Measurements from ENCODE around the gene PAN2.
A peak's percentile ranks its signal among the peaks of the same experiment; 100 is the strongest.
"Not testable (repeated sequence)": the region's sequence is repeated elsewhere in the genome, so short reads cannot be mapped to it uniquely, and the experiment has no call there.

Gene PAN2

DNA sequence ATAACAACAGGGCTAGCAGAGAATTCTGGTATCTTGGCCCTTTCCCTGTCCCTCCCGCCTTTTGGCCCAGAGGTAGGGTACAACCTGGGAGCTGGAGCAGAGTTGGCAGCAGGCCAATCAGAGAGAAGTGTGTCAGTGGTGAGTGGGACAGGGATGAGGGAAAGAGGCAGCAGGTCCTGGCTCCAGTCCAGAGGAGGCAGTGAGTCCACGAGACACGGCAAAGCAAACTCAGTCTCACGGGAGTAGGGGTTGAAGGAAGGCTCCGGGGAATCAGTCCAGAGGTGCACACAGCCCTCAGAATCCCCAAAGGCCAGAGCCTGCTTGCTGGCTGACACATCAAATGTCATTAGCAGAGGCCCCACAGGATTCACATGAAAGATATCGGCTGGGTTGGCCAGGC lies 7.3 kb downstream of the PAN2 start:
- DNase-seq (ENCODE audit: low spot score), result no peak
- no peak overlapping the region for H3K27ac ChIP-seq
- CTCF ChIA-PET, result no interaction called here
- TF ChIP-seq, protein P1, sequence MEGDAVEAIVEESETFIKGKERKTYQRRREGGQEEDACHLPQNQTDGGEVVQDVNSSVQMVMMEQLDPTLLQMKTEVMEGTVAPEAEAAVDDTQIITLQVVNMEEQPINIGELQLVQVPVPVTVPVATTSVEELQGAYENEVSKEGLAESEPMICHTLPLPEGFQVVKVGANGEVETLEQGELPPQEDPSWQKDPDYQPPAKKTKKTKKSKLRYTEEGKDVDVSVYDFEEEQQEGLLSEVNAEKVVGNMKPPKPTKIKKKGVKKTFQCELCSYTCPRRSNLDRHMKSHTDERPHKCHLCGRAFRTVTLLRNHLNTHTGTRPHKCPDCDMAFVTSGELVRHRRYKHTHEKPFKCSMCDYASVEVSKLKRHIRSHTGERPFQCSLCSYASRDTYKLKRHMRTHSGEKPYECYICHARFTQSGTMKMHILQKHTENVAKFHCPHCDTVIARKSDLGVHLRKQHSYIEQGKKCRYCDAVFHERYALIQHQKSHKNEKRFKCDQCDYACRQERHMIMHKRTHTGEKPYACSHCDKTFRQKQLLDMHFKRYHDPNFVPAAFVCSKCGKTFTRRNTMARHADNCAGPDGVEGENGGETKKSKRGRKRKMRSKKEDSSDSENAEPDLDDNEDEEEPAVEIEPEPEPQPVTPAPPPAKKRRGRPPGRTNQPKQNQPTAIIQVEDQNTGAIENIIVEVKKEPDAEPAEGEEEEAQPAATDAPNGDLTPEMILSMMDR (conservative IDR thresholded peaks at IDR 0.05; ENCODE audit: low read depth), result no peak
- POLR2A ChIA-PET (ENCODE audit: low non-redundant PET), result no interaction called here

DNA sequence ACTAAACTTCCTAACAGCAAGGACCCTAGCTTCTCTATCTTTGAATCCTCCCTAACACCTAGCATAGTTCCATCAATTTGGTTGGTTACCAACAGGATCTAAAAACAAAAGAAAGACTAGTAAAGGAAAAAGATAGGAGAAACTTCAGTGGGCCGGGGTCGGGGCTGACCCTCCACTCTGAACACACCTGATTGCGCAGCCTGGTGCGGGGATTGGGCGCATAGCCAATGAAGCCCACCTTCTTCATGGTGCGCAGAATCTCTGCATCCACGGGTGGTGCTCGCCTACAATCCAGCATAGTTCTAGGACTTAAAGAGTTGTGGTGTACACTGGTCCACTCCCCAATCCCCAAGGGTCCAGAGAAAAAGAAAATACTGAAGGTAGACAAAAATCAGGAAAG lies 7.7 kb downstream of the PAN2 start:
- no peak overlapping the region for H3K27ac ChIP-seq
- no peak for DNase-seq (ENCODE audit: low spot score)
- TF ChIP-seq, protein P1 (conservative IDR thresholded peaks at IDR 0.05; ENCODE audit: low read depth), result no peak
- ChIA-PET CTCF (no interaction called here), POLR2A (ENCODE audit: low non-redundant PET) (no interaction called here)

DNA sequence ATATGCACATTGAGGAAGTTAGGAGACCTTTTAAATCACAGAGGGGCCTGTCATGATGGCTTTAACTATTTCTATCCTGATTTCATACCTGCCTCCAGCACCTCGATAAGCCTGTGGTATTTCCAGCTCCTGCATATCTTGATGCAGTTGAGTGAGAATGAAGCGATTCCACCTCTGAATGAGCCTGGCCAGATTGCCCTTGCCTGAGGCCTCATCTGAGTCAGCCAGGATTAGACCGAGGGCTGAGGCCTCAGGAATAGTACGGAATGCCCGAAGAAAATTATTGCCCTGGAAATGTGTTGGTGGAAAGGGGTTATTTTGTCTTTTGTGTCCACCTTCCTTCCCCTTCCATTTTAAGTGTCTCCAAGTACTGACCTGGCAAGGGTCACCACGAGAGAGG lies 9.6 kb downstream of the PAN2 start:
- H3K27ac ChIP-seq, result no peak overlapping the region
- ChIA-PET POLR2A (ENCODE audit: low non-redundant PET) (no interaction called here), CTCF (interaction anchor here (0.7 kb wide), 1 partner anchor 64 kb away, joined by 3 read pairs; no protein-coding TSS in a partner anchor)
- no peak for DNase-seq (ENCODE audit: low spot score)
- TF ChIP-seq, protein P1 (conservative IDR thresholded peaks at IDR 0.05; ENCODE audit: low read depth), result no peak

- CTCF ChIA-PET, result interaction anchor here (0.7 kb wide), 1 partner anchor 51 kb away, joined by 3 read pairs; no protein-coding TSS in a partner anchor
- POLR2A ChIA-PET (ENCODE audit: low non-redundant PET); DNase-seq (ENCODE audit: low spot score); H3K27ac ChIP-seq: not testable (repeated sequence)
Observed at GRCh38 chr12:56321610-56322009, 12.2 kb downstream of the PAN2 start.

DNA sequence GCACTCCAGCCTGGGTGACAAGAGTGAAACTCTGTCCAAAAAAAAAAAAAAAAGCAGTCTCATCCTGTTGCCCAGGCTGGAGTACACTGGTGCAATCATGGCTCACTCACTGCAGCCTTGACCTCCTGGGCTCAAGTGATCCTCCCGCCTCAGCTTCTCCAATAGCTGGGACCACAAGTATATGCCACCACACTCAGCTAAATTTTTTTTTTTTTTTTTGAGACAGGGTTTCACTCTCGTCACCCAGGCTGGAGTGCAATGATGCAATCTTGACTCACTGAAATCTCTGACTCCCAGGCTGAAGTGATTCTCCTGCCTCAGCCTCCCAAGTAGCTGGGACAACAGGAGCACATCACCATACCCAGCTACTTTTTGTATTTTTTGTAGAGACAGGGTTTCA lies 12.8 kb downstream of the PAN2 start:
- TF ChIP-seq, protein P1 (conservative IDR thresholded peaks at IDR 0.05; ENCODE audit: low read depth), result no peak
- ChIA-PET POLR2A (ENCODE audit: low non-redundant PET) (interaction anchor here (0.5 to 0.6 kb wide), 5 partner anchors 10 to 130 kb away, joined by 3 to 8 read pairs (median 4); no protein-coding TSS in a partner anchor), CTCF (no interaction called here)
- no peak overlapping the region for H3K27ac ChIP-seq
- DNase-seq (ENCODE audit: low spot score), result no peak

GRCh38 chr12:56317675-56318074 lies 16.1 kb downstream of the PAN2 start:
- CTCF ChIA-PET, result interaction anchor here (0.7 kb wide), 1 partner anchor 20 kb away, joined by 3 read pairs; no protein-coding TSS in a partner anchor

More at GRCh38 chr12:56317675-56318074, 16.1 kb downstream of the PAN2 start:
- no peak for DNase-seq (ENCODE audit: low spot score)
- POLR2A ChIA-PET (ENCODE audit: low non-redundant PET), result no interaction called here
- TF ChIP-seq, protein P1 (conservative IDR thresholded peaks at IDR 0.05; ENCODE audit: low read depth), result no peak
- H3K27ac ChIP-seq, result peak overlapping the region; percentile 21; the same call in 1 of the 2 replicates

Data from RWPE1 (cell line).